K562 (cell line): ENCODE measurements around the gene DDOST. TPM values are rescaled to one million over a fixed set of nuclear protein-coding genes. Genes with fewer than 3 reads are reported as not detected.

Source experiments
- ATAC-seq: fragments of 200-7000 bp; cut with Tn5 transposase; 3 replicates; pipeline ENCODE4 v1.9.1; 2020; ENCODE audit warnings: moderate library complexity
- BruUV-seq: library from RNA; stranded (reverse); fragments of 400-500 nt; replicated peaks from 2 replicates; lab custom pipeline; 2021; lab: Mats Ljungman, UMichigan
- CTCF ChIA-PET: fragments of 300-600 bp; formaldehyde crosslinking; extraction: SDS; loops from one replicate; lab custom pipeline; 2021; ENCODE audit warnings: low intra/inter-chr PET ratio; lab: Yijun Ruan, JAX
- POLR2A ChIA-PET: fragments of 300-600, 350-650 bp; sonication (Branson Sonifier 250); formaldehyde crosslinking; extraction: SDS; loops from one replicate; lab custom pipeline; 2021; ENCODE audit warnings: antibody characterized with exemption, inconsistent platforms; lab: Yijun Ruan, JAX
- DNase-seq, 4 experiments: peaks; one replicate each; pipeline versions ENCODE4 v3.0.0 to v3.0.0-alpha.2; 2011 to 2018; ENCODE audit warnings: low spot score in 3 of 4, mixed read lengths in 3 of 4; ENCODE audit errors: extremely low read depth in 1 of 4
- FAIRE-seq: peaks from 2 replicates; lab custom pipeline; 2011; peaks lifted over from hg19 to GRCh38; lab: Jason Lieb, UNC
- H2AFZ ChIP-seq: 2 replicates; pipeline ENCODE4 v1.6.0; 2011; ENCODE audit warnings: low read depth, low read length, control low read depth, inconsistent platforms
- H3K27ac ChIP-seq: fragments of 200-600 bp; 3 replicates; pipeline ENCODE4 v1.8.0; 2011; ENCODE audit warnings: low read depth, mild to moderate bottlenecking, control low read depth, inconsistent platforms, low read length, moderate library complexity, mixed read lengths; ENCODE audit errors: extremely low read depth
- H3K27me3 ChIP-seq, 2 experiments: fragments of 300-600 bp in 1 of 2; 2 replicates in 1 of 2; 3 replicates in 1 of 2; pipeline versions ENCODE4 v1.6.0 to v1.8.0; 2011; ENCODE audit warnings: inconsistent platforms in 2 of 2, low read length in 2 of 2, mild to moderate bottlenecking in 1 of 2, mixed read lengths in 1 of 2, moderate library complexity in 1 of 2; ENCODE audit not compliant: control insufficient read depth in 2 of 2, insufficient read depth in 2 of 2
- H3K36me3 ChIP-seq: fragments of 300-600 bp; 3 replicates; pipeline ENCODE4 v1.8.0; 2011; ENCODE audit warnings: mild to moderate bottlenecking, low read length, inconsistent platforms; ENCODE audit not compliant: control insufficient read depth, insufficient read depth
- H3K4me1 ChIP-seq, 2 experiments: fragments of 200-600 bp in 1 of 2; replicated peaks in 1 of 2; 2 replicates in 1 of 2; 3 replicates in 1 of 2; pipeline versions ENCODE4 v1.5.1 to v1.8.0; 2011; ENCODE audit warnings: inconsistent platforms in 2 of 2, low read length in 2 of 2, mild to moderate bottlenecking in 1 of 2, mixed read lengths in 1 of 2, moderate library complexity in 1 of 2; ENCODE audit not compliant: control insufficient read depth in 2 of 2, insufficient read depth in 2 of 2
- H3K4me2 ChIP-seq: 2 replicates; pipeline ENCODE4 v1.6.1; 2011; ENCODE audit warnings: low read length, control low read depth, inconsistent platforms, mixed read lengths; ENCODE audit not compliant: insufficient read depth
- H3K4me3 ChIP-seq: fragments of 200-600 bp; sonication (generic), shearing (Covaris generic); 2 replicates; pipeline ENCODE4 v1.5.1; 2016; ENCODE audit warnings: control low read depth, inconsistent platforms
- H3K79me2 ChIP-seq: fragments of 200-600 bp; 3 replicates; pipeline ENCODE4 v1.8.0; 2011; ENCODE audit warnings: low read length, inconsistent platforms; ENCODE audit not compliant: control insufficient read depth, insufficient read depth
- H3K9ac ChIP-seq, 2 experiments: 2 replicates each; pipeline versions ENCODE4 v1.6.0 to v1.6.1; 2011; ENCODE audit warnings: low read depth in 2 of 2, low read length in 2 of 2, control low read depth in 1 of 2, inconsistent platforms in 1 of 2, mild to moderate bottlenecking in 1 of 2, mixed read lengths in 1 of 2; ENCODE audit not compliant: insufficient read depth in 1 of 2
- H3K9me1 ChIP-seq: one replicate; pipeline ENCODE4 v1.6.0; 2011; ENCODE audit warnings: inconsistent platforms, mild to moderate bottlenecking, low read length, moderate library complexity; ENCODE audit not compliant: control insufficient read depth, insufficient read depth
- H3K9me3 ChIP-seq: replicated peaks from 2 replicates; pipeline ENCODE4 v1.5.1; 2011; ENCODE audit warnings: low read depth, low read length, inconsistent platforms; ENCODE audit not compliant: control insufficient read depth, insufficient read depth
- H4K20me1 ChIP-seq: replicated peaks from 2 replicates; pipeline ENCODE4 v1.6.1; 2011; ENCODE audit warnings: low read length, inconsistent platforms, mixed read lengths; ENCODE audit not compliant: control insufficient read depth, insufficient read depth
- PHF20 ChIP-seq: fragments of 450-650 bp; IDR thresholded peaks from 2 replicates; pipeline ENCODE4 v1.6.1; 2018; ENCODE audit not compliant: partially characterized antibody
- STAT5A ChIP-seq: IDR thresholded peaks from 2 replicates; pipeline ENCODE4 v1.6.1; 2012; ENCODE audit warnings: low read length, inconsistent platforms, borderline replicate concordance
- WGBS: fragments of 100-300 bp; shearing (Covaris generic); methylation state at CpG from one replicate; pipeline ENCODE4 v1.1.6; 2016; ENCODE audit warnings: low coverage, mixed read lengths; ENCODE audit not compliant: insufficient coverage; ENCODE audit errors: missing lambda C conversion rate; 5-methylcytosine and 5-hydroxymethylcytosine counted together
- in situ Hi-C: fragments of 300-500 bp; cut with MboI; formaldehyde crosslinking; loops from 4 replicates; pipeline ENCODE4 v1.15.0; 2018; ENCODE audit warnings: inconsistent platforms, mixed read lengths
- intact Hi-C: fragments of 100-400 bp; cut with micrococcal nuclease; formaldehyde crosslinking; loops from 2 replicates; pipeline ENCODE4 v1.14.2; 2022
- polyA plus RNA-seq, 8 experiments: library from polyadenylated mRNA; depleted of rRNA in 4 of 8; stranded (reverse) in 5 of 8; unstranded in 3 of 8; fragments of >200 nt; fragmentation: Nextera tagmentation in 2 of 8; fragmentation: Illumina TruSeq in 1 of 8; extraction: Ambion mirVana in 2 of 8; extraction: Trizol in 1 of 8; gene quantifications; 2 replicates each; pipeline versions ENCODE4 v1.2.1 to v1.2.3, GENCODE V29; 2011 to 2014; ENCODE audit warnings: inconsistent platforms in 1 of 8, missing spikeins in 1 of 8
- total RNA-seq, 7 experiments: library from RNA; depleted of rRNA in 6 of 7; stranded (reverse); fragments of >200 nt in 6 of 7; fragmentation: Illumina TruSeq in 2 of 7; extraction: Trizol in 2 of 7; gene quantifications; 2 replicates each; pipeline versions ENCODE4 v1.2.1 to v1.2.3, GENCODE V29; 2011 to 2021; ENCODE audit warnings: low replicate concordance in 1 of 7

The DDOST gene
- total and polyA plus RNA-seq, 9 of the 15 experiments (the other 6 are each of a cell fraction or from before 2014, with no cell fraction given) = 173 to 306 (median 222) TPM

- no peak for TF ChIP-seq STAT5A
Measured at GRCh38 chr1:20666146-20666545, 5.0 kb upstream of the DDOST start (continued).

- no peak for TF ChIP-seq PHF20
- no peak overlapping the region for H3K27ac ChIP-seq
- no peak overlapping the region for H3K4me3 ChIP-seq
- H3K9me1 ChIP-seq = no peaks in the 10 kb centered on the region
- ChIA-PET CTCF (no interaction called here), POLR2A (interaction anchor here (0.6 to 0.8 kb wide), 2 partner anchors 20 to 1934 kb away, joined by 3 to 4 read pairs; no protein-coding TSS in a partner anchor)
- no peaks in the 10 kb centered on the region; the same call in 1 of the 2 replicates for H4K20me1 ChIP-seq
- in situ Hi-C loops (no loop called here), intact Hi-C loops (no loop called here)
- 67% methylated on average over 12 of the region's 12 CpGs for WGBS
- H3K4me1 ChIP-seq = peaks cover 6 to 23% of the 10 kb centered on the region in 2 experiments; a peak in 3 of 5 replicates
- no peaks in the 10 kb centered on the region for H3K36me3 ChIP-seq
- ATAC-seq = no peak
- no peak overlapping the region for H3K9ac ChIP-seq
- H3K27me3 ChIP-seq = no peaks in the 10 kb centered on the region; a peak in 1 of 5 replicates
- H3K9me3 ChIP-seq = no peaks in the 10 kb centered on the region
- BruUV-seq = no TSS peak
- peak overlapping the region; percentile 69 for H2AFZ ChIP-seq
- DNase-seq = no peak
- H3K79me2 ChIP-seq = peaks cover 10% of the 10 kb centered on the region
- no peak for FAIRE-seq
- no peak overlapping the region for H3K4me2 ChIP-seq
Measured at GRCh38 chr1:20665726-20666125, 4.6 kb upstream of the DDOST start.
